ENCODE data around the gene MYO5B.
"Not testable (repeated sequence)": the region's sequence is repeated elsewhere in the genome, so short reads cannot be mapped to it uniquely, and the experiment has no call there.

DNA sequence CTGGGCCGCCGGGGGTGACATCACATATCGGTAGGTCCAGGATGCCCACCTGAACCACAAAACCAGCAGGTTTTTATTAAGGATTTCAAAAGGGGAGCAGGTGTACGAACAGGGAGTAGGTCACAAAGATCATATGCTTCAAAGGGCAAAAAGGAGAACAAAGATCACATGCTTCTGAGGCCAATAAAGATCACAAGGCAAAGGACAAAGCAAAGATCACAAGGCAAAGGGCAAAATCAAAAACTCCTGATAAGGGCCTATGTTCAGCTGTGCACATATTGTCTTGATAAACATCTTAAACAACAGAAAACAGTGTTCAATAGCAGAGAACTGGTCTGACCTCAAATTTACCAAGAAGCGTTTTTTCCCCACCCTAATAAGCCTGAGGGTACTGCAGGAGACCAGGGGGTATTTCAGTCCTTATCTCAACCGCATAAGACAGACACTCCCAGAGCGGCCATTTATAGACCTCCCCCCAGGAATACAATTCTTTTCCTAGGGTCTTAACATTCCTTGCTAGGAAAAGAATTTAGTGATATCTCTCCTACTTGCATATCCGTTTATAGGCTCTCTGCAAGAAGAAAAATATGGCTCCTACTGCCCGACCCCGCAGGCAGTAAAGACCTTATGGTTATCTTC is 386.3 kb downstream of the MYO5B start:
- TF ChIP-seq, protein P1, sequence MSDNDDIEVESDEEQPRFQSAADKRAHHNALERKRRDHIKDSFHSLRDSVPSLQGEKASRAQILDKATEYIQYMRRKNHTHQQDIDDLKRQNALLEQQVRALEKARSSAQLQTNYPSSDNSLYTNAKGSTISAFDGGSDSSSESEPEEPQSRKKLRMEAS (IDR thresholded peaks at IDR 0.05; ENCODE audit: low read depth, low read length) = not testable (repeated sequence)
- TF ChIP-seq CTCF (IDR thresholded peaks at IDR 0.05 in 2 of 3, conservative IDR thresholded peaks at IDR 0.05 in 1 of 3; ENCODE audit: control insufficient read depth in 2 of 3, extremely low read depth in 1 of 3, insufficient read depth in 1 of 3, low read depth in 3 of 3, low read length in 3 of 3); HDAC2 (IDR thresholded peaks at IDR 0.05); MXI1 (IDR thresholded peaks at IDR 0.05; ENCODE audit: low read depth, low read length); RAD21 (IDR thresholded peaks at IDR 0.05; ENCODE audit: insufficient read depth, low read depth, low read length): not testable (repeated sequence)
- TF ChIP-seq, protein P2, sequence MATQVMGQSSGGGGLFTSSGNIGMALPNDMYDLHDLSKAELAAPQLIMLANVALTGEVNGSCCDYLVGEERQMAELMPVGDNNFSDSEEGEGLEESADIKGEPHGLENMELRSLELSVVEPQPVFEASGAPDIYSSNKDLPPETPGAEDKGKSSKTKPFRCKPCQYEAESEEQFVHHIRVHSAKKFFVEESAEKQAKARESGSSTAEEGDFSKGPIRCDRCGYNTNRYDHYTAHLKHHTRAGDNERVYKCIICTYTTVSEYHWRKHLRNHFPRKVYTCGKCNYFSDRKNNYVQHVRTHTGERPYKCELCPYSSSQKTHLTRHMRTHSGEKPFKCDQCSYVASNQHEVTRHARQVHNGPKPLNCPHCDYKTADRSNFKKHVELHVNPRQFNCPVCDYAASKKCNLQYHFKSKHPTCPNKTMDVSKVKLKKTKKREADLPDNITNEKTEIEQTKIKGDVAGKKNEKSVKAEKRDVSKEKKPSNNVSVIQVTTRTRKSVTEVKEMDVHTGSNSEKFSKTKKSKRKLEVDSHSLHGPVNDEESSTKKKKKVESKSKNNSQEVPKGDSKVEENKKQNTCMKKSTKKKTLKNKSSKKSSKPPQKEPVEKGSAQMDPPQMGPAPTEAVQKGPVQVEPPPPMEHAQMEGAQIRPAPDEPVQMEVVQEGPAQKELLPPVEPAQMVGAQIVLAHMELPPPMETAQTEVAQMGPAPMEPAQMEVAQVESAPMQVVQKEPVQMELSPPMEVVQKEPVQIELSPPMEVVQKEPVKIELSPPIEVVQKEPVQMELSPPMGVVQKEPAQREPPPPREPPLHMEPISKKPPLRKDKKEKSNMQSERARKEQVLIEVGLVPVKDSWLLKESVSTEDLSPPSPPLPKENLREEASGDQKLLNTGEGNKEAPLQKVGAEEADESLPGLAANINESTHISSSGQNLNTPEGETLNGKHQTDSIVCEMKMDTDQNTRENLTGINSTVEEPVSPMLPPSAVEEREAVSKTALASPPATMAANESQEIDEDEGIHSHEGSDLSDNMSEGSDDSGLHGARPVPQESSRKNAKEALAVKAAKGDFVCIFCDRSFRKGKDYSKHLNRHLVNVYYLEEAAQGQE (IDR thresholded peaks at IDR 0.05; ENCODE audit: low read depth, low read length) = not testable (repeated sequence)
